Measurements from ENCODE around the gene CNTN4. TPM values are rescaled to one million over a fixed set of nuclear protein-coding genes. Genes with fewer than 3 reads are reported as not detected.

CNTN4 gene
- total and polyA plus RNA-seq, 2 donors (not counting 3 experiments of a cell fraction or from before 2014, with no cell fraction given), result not detected

DNA sequence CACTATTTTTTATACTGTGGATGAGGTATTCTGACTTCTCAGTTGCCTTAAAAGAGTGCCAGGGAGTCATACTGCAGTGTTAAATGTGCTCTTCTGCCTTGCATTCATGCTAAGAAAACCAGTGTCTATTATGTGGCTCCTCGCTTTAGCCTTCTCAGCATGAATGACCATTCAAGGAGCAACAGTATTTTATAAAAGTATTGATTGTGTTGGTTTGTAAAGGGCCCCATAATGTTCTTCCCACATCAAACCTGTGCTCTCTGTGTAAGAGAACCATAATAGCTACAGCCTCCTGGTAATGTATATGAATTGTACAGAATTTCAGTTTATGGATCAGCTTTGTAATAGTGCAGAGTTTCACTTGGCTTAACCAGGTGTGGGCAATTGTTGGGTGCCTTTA lies 316.4 kb downstream of the CNTN4 start:
- intact Hi-C loops (cut with micrococcal nuclease) (no loop called here), dilution Hi-C loops (cut with MboI; ENCODE audit: extremely low pct_ligation_motif_present, low sequenced_read_pairs) (no loop called here)
- ChIA-PET CTCF (no interaction called here), POLR2A (no interaction called here)
- no peak overlapping the region for H3K9ac ChIP-seq (replicated peaks; ENCODE audit: extremely low read depth, insufficient read depth, low read length)
- no peak overlapping the region for H3K27ac ChIP-seq (ENCODE audit: insufficient read depth, low read depth, low read length)
- H3K9me1 ChIP-seq (replicated peaks; ENCODE audit: control insufficient read depth, extremely low read depth, insufficient read depth, low read length), result no peaks in the 10 kb centered on the region
- H3K4me1 ChIP-seq (ENCODE audit: control insufficient read depth, extremely low read depth, insufficient read depth, low read length), result no peaks in the 10 kb centered on the region
- no TSS peak for BruUV-seq (replicated peaks)
- FAIRE-seq (no peak), DNase-seq (ENCODE audit: low read depth, low spot score) (no peak)
- H3K9me3 ChIP-seq (replicated peaks; ENCODE audit: control insufficient read depth, insufficient read depth, low read length), result peaks cover 4% of the 10 kb centered on the region
- H3K79me2 ChIP-seq (ENCODE audit: control insufficient read depth, insufficient read depth, low read length), result no peaks in the 10 kb centered on the region
- H3K27me3 ChIP-seq (ENCODE audit: control insufficient read depth in 2 of 2, insufficient read depth in 2 of 2, low read length in 2 of 2), result no peaks in the 10 kb centered on the region
- no peaks in the 10 kb centered on the region for H3K36me3 ChIP-seq (ENCODE audit: control insufficient read depth in 2 of 2, extremely low read depth in 1 of 2, insufficient read depth in 2 of 2, low read length in 2 of 2)
- H4K20me1 ChIP-seq (replicated peaks; ENCODE audit: control insufficient read depth, extremely low read depth, insufficient read depth, low read length), result no peaks in the 10 kb centered on the region
- TF ChIP-seq FOS (IDR thresholded peaks at IDR 0.05; ENCODE audit: borderline replicate concordance, insufficient read depth, low read length), result no peak
- TF ChIP-seq, protein P1, sequence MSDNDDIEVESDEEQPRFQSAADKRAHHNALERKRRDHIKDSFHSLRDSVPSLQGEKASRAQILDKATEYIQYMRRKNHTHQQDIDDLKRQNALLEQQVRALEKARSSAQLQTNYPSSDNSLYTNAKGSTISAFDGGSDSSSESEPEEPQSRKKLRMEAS (IDR thresholded peaks at IDR 0.05; ENCODE audit: insufficient read depth, insufficient read length), result no peak
- TF ChIP-seq EZH2 (IDR thresholded peaks at IDR 0.05; ENCODE audit: borderline replicate concordance, low read depth, low read length, severe bottlenecking), result no peak
- no peak overlapping the region for H2AFZ ChIP-seq (ENCODE audit: low read depth, low read length)
- no peak overlapping the region for H3K4me3 ChIP-seq (replicated peaks in 1 of 3; ENCODE audit: insufficient read depth in 1 of 3, low read depth in 1 of 3, low read length in 3 of 3)
- H3K4me2 ChIP-seq (ENCODE audit: insufficient read depth, low read length), result no peak overlapping the region

GRCh38 chr3:2420919-2421318 lies 322.3 kb downstream of the CNTN4 start:
- no peak for TF ChIP-seq POLR2A (IDR thresholded peaks at IDR 0.05; ENCODE audit: low read depth, low read length)
- TF ChIP-seq EZH2 (IDR thresholded peaks at IDR 0.05; ENCODE audit: borderline replicate concordance, low read depth, low read length, severe bottlenecking), result no peak
- TF ChIP-seq, protein P2, sequence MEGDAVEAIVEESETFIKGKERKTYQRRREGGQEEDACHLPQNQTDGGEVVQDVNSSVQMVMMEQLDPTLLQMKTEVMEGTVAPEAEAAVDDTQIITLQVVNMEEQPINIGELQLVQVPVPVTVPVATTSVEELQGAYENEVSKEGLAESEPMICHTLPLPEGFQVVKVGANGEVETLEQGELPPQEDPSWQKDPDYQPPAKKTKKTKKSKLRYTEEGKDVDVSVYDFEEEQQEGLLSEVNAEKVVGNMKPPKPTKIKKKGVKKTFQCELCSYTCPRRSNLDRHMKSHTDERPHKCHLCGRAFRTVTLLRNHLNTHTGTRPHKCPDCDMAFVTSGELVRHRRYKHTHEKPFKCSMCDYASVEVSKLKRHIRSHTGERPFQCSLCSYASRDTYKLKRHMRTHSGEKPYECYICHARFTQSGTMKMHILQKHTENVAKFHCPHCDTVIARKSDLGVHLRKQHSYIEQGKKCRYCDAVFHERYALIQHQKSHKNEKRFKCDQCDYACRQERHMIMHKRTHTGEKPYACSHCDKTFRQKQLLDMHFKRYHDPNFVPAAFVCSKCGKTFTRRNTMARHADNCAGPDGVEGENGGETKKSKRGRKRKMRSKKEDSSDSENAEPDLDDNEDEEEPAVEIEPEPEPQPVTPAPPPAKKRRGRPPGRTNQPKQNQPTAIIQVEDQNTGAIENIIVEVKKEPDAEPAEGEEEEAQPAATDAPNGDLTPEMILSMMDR (IDR thresholded peaks at IDR 0.05; ENCODE audit: extremely low read depth in 1 of 2, insufficient read depth in 1 of 2, low read depth in 1 of 2, low read length in 2 of 2), result no peak
- no peak for TF ChIP-seq FOS (IDR thresholded peaks at IDR 0.05; ENCODE audit: borderline replicate concordance, insufficient read depth, low read length)
- no peak overlapping the region for H2AFZ ChIP-seq (ENCODE audit: low read depth, low read length)
- POLR2A ChIA-PET, result no interaction called here
- no peaks in the 10 kb centered on the region for H3K27me3 ChIP-seq (ENCODE audit: control insufficient read depth in 2 of 2, insufficient read depth in 2 of 2, low read length in 2 of 2)
- no peaks in the 10 kb centered on the region for H3K79me2 ChIP-seq (ENCODE audit: control insufficient read depth, insufficient read depth, low read length)
- H3K4me3 ChIP-seq (replicated peaks in 1 of 3; ENCODE audit: insufficient read depth in 1 of 3, low read depth in 1 of 3, low read length in 3 of 3), result no peak overlapping the region
- CTCF ChIA-PET, result no interaction called here
- no peaks in the 10 kb centered on the region for H3K36me3 ChIP-seq (ENCODE audit: control insufficient read depth in 2 of 2, extremely low read depth in 1 of 2, insufficient read depth in 2 of 2, low read length in 2 of 2)
- BruUV-seq (replicated peaks), result no TSS peak
- H4K20me1 ChIP-seq (replicated peaks; ENCODE audit: control insufficient read depth, extremely low read depth, insufficient read depth, low read length), result no peaks in the 10 kb centered on the region
- no peak for DNase-seq (ENCODE audit: low read depth, low spot score)
- H3K4me1 ChIP-seq (ENCODE audit: control insufficient read depth, extremely low read depth, insufficient read depth, low read length), result no peaks in the 10 kb centered on the region
- H3K9me3 ChIP-seq (replicated peaks; ENCODE audit: control insufficient read depth, insufficient read depth, low read length), result peaks cover 6% of the 10 kb centered on the region
- no peak for FAIRE-seq
- H3K4me2 ChIP-seq (ENCODE audit: insufficient read depth, low read length), result no peak overlapping the region
- H3K27ac ChIP-seq (ENCODE audit: insufficient read depth, low read depth, low read length), result no peak overlapping the region
- no peaks in the 10 kb centered on the region for H3K9me1 ChIP-seq (replicated peaks; ENCODE audit: control insufficient read depth, extremely low read depth, insufficient read depth, low read length)
- no peak overlapping the region for H3K9ac ChIP-seq (replicated peaks; ENCODE audit: extremely low read depth, insufficient read depth, low read length)
- dilution Hi-C loops (cut with MboI; ENCODE audit: extremely low pct_ligation_motif_present, low sequenced_read_pairs) (no loop called here), intact Hi-C loops (cut with micrococcal nuclease) (no loop called here)

All from endothelial cell of umbilical vein (primary cell).